Measurements from ENCODE around the gene CORIN.

- TF ChIP-seq CTCF (IDR thresholded peaks at IDR 0.05), result no peak
- no peak for TF ChIP-seq POLR2A (IDR thresholded peaks at IDR 0.05)
Measured at GRCh38 chr4:47713129-47713834, 124.6 kb downstream of the CORIN start.
